Uterus (tissue), 4 donors: ENCODE results near the gene WDR87. TPM values are rescaled to one million over a fixed set of nuclear protein-coding genes. Genes with fewer than 3 reads are reported as not detected.

ENCODE experiments used
- DNase-seq, 2 donors: peaks; one replicate each; pipeline ENCODE4 v3.0.0-alpha.2; 2019 to 2020
- H3K27ac ChIP-seq, 2 donors: fragments of 200-600 bp; sonication (generic); 1 replicate in 1 of 2; 2 replicates in 1 of 2; pipeline ENCODE4 v1.5.1; 2016 to 2018
- H3K27me3 ChIP-seq, 2 donors: fragments of 200-600 bp; sonication (generic); one replicate each; pipeline ENCODE4 v1.5.1; 2018 to 2019; ENCODE audit warnings: control low read depth in 1 of 2
- H3K36me3 ChIP-seq, 2 donors: fragments of 200-600 bp; sonication (generic); one replicate each; pipeline ENCODE4 v1.5.1; 2019; ENCODE audit warnings: control low read depth in 1 of 2
- H3K4me1 ChIP-seq, 2 donors: fragments of 200-600 bp; sonication (generic); one replicate each; pipeline ENCODE4 v1.5.1; 2018 to 2019; ENCODE audit warnings: control low read depth in 1 of 2
- H3K4me3 ChIP-seq, 2 donors: fragments of 200-600 bp; sonication (generic); 1 replicate in 1 of 2; 2 replicates in 1 of 2; pipeline ENCODE4 v1.5.1; 2018 to 2019; ENCODE audit warnings: mild to moderate bottlenecking in 1 of 2
- H3K9me3 ChIP-seq, 2 donors: fragments of 200-600 bp; sonication (generic); one replicate each; pipeline ENCODE4 v1.5.1; 2019; ENCODE audit warnings: control low read depth in 1 of 2
- POLR2A ChIP-seq, 2 donors: fragments of 450-650 bp; IDR thresholded peaks; one replicate each; pipeline ENCODE4 v1.6.1; 2016; ENCODE audit warnings: antibody characterized with exemption in 2 of 2, mild to moderate bottlenecking in 1 of 2, moderate library complexity in 1 of 2
- intact Hi-C: fragments of 100-400 bp; cut with DNase I; formaldehyde crosslinking; loops from one replicate; pipeline ENCODE4 v1.15.1; 2023; ENCODE audit warnings: low total_unique reads
- total RNA-seq, 4 donors: library from RNA; depleted of rRNA in 3 of 4; stranded (reverse); fragments of >200 nt in 3 of 4; gene quantifications; one replicate each; pipeline versions ENCODE4 v1.1.0 to v1.2.4, GENCODE V29; 2014 to 2023
- TF ChIP-seq, protein P1 (sequence below), 4 experiments: fragments of 200-600 bp in 2 of 4; fragments of 450-650 bp in 2 of 4; sonication (generic) in 2 of 4; IDR thresholded peaks; one replicate each; pipeline ENCODE4 v1.5.1; 2016 to 2019; ENCODE audit warnings: antibody characterized with exemption in 4 of 4, mild to moderate bottlenecking in 2 of 4, moderate library complexity in 1 of 4
- donor health status: DM: yes; HTN: yes; CAD: no.

The WDR87 gene
- total RNA-seq, 4 donors from 2014 or later = not detected

DNA sequence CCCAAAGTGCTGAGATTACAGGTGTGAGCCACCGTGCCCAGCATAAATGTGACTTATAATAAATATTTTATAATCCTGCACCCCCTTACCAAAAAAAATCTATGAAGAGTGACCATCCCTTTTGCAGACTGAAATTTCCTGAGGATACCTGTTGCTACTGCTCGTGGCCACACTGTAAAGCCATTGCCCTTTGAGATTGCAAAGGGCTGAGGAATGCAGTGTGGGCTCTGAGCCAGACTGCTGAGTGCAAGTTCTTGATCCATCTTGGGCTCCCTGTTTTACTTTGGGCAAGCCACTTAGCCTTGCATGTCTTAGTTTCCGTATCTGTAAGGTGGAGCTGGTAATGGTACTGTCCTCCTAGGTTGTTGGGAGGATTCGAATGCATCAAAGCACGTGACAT is 24.0 kb upstream of the WDR87 start:
- TF ChIP-seq, protein P1, sequence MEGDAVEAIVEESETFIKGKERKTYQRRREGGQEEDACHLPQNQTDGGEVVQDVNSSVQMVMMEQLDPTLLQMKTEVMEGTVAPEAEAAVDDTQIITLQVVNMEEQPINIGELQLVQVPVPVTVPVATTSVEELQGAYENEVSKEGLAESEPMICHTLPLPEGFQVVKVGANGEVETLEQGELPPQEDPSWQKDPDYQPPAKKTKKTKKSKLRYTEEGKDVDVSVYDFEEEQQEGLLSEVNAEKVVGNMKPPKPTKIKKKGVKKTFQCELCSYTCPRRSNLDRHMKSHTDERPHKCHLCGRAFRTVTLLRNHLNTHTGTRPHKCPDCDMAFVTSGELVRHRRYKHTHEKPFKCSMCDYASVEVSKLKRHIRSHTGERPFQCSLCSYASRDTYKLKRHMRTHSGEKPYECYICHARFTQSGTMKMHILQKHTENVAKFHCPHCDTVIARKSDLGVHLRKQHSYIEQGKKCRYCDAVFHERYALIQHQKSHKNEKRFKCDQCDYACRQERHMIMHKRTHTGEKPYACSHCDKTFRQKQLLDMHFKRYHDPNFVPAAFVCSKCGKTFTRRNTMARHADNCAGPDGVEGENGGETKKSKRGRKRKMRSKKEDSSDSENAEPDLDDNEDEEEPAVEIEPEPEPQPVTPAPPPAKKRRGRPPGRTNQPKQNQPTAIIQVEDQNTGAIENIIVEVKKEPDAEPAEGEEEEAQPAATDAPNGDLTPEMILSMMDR (IDR thresholded peaks at IDR 0.05) = no peak
- no peak for TF ChIP-seq POLR2A (IDR thresholded peaks at IDR 0.05)
- Histone ChIP-seq H3K4me1 (no peaks in the 10 kb centered on the region), H3K9me3 (no peaks in the 10 kb centered on the region), H3K27me3 (no peaks in the 10 kb centered on the region), H3K27ac (no peak overlapping the region), H3K36me3 (no peaks in the 10 kb centered on the region), H3K4me3 (no peak overlapping the region)
- DNase-seq = no peak
- intact Hi-C loops = no loop called here

- TF ChIP-seq, protein P1 (IDR thresholded peaks at IDR 0.05) = no peak
- no peak for TF ChIP-seq POLR2A (IDR thresholded peaks at IDR 0.05)
- no peaks in the 10 kb centered on the region for H3K27me3 ChIP-seq
- H3K9me3 ChIP-seq = no peaks in the 10 kb centered on the region
- intact Hi-C loops = no loop called here
- no peak overlapping the region for H3K27ac ChIP-seq
- no peak overlapping the region for H3K4me3 ChIP-seq
- H3K36me3 ChIP-seq = no peaks in the 10 kb centered on the region
- no peak for DNase-seq
- no peaks in the 10 kb centered on the region for H3K4me1 ChIP-seq
These were observed 23.0 kb upstream of the WDR87 start for GRCh38 chr19:37929355-37929923.

DNA sequence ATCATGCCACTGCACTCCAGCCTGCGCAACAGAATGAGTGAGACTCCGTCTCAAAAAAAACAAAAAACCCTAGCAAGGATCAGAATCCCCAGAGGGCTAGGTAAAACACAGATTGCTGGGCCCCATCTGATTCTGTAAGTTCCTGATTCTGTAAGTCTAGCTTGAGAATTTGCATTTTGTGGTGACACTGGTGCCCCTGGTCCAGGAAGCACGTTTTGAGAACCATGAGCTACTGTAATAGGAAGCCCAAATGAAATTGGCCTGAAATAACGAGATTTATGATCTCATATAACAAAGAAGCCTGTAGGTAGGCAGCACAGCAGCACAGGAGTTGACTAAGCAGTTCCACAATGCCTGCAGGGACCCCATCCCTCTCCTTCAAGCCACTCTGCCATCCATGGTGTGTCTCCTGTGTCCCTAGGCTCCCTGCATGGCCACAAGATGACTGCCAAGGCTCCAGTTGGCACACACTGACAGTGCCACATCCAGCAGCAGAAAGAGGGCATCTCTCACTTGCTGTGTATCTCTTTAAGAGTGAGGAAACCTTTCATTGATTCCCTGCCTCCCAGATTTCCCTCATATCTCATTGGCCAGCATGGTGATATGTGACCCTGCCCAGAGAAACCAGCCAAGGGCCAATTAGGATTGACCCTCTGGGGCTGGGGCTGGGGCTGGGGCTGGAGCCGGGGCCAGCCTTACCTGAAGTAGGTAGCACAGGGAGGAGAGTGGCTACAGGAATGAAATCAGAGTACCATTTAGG is 22.3 kb upstream of the WDR87 start:
- Histone ChIP-seq H3K27me3 (no peaks in the 10 kb centered on the region), H3K27ac (no peak overlapping the region), H3K4me3 (no peak overlapping the region), H3K36me3 (no peaks in the 10 kb centered on the region), H3K9me3 (no peaks in the 10 kb centered on the region), H3K4me1 (no peaks in the 10 kb centered on the region)
- no peak for DNase-seq
- TF ChIP-seq POLR2A (IDR thresholded peaks at IDR 0.05) = no peak
- TF ChIP-seq, protein P1 (IDR thresholded peaks at IDR 0.05) = no peak
- intact Hi-C loops = no loop called here

GRCh38 chr19:37926711-37927110 is 20.3 kb upstream of the WDR87 start:
- Histone ChIP-seq H3K27ac (no peak overlapping the region), H3K27me3 (no peaks in the 10 kb centered on the region), H3K9me3 (no peaks in the 10 kb centered on the region), H3K4me3 (no peak overlapping the region), H3K36me3 (no peaks in the 10 kb centered on the region), H3K4me1 (no peaks in the 10 kb centered on the region)
- no peak for DNase-seq
- intact Hi-C loops = no loop called here
- TF ChIP-seq, protein P1 (IDR thresholded peaks at IDR 0.05) = no peak
- TF ChIP-seq POLR2A (IDR thresholded peaks at IDR 0.05) = no peak

DNA sequence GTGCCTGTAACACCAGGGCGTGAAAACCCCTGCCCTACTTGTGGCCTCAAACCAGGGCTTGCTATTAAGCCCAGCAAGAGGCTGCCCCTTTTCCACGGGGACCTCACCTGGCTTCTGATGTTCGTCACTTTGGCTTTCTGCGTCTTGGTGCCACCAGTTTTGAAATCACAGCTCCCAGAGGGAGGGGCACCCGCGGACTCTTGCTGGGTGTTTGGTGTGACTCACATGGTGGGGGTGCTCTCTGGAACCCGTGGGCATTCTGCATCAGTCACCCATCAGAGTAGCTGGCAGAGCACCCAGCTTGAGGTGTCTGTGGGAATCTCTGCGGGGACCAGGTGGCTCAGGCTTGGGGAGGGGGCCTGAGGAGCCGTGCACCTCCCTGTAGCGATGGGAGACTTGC is 19.9 kb upstream of the WDR87 start:
- intact Hi-C loops = no loop called here
- Histone ChIP-seq H3K4me1 (no peaks in the 10 kb centered on the region), H3K36me3 (no peaks in the 10 kb centered on the region), H3K9me3 (no peaks in the 10 kb centered on the region), H3K27ac (no peak overlapping the region), H3K27me3 (no peaks in the 10 kb centered on the region), H3K4me3 (no peak overlapping the region)
- DNase-seq = no peak
- TF ChIP-seq, protein P1 (IDR thresholded peaks at IDR 0.05) = no peak
- TF ChIP-seq POLR2A (IDR thresholded peaks at IDR 0.05) = no peak
